ENCODE results near the gene NXPE2. TPM values are rescaled to one million over a fixed set of nuclear protein-coding genes. Genes with fewer than 3 reads are reported as not detected.

The NXPE2 gene
- total RNA-seq, 1 donor from 2014 or later: not detected

GRCh38 chr11:114684636-114685035 lies 6.3 kb downstream of the NXPE2 start:
- intact Hi-C loops (cut with DNase I): no loop called here
- Histone ChIP-seq H3K36me3 (no peaks in the 10 kb centered on the region), H3K4me3 (no peak overlapping the region), H3K27me3 (no peaks in the 10 kb centered on the region), H3K4me1 (peaks cover 2% of the 10 kb centered on the region), H3K9me3 (no peaks in the 10 kb centered on the region), H3K27ac (no peak overlapping the region)
- TF ChIP-seq CTCF (IDR thresholded peaks at IDR 0.05) (no peak), POLR2AphosphoS5 (IDR thresholded peaks at IDR 0.05; ENCODE audit: insufficient read depth in 1 of 2, low read depth in 1 of 2) (no peak), POLR2A (IDR thresholded peaks at IDR 0.05) (no peak)
- DNase-seq (ENCODE audit: extremely low spot score in 2 of 2): no peak

DNA sequence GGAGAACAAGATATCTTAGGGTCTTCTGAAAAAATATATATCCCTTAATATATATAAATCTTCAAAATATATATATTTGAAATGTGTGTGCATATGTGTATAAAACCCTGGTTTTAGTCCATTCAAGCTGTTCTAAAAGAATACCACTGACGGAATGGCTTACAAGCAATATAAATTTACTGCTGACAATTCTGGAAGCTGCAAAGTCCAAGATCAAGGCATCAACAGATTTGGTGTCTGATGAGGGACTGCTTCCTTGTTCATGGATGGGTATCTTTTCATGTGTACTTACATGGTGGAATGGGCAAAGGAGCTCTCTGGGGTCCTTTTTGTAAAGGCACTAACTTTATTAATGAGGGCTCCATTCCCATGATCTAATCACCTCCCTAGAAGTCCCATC lies 6.8 kb downstream of the NXPE2 start:
- TF ChIP-seq CTCF (IDR thresholded peaks at IDR 0.05): no peak
- TF ChIP-seq POLR2AphosphoS5 (IDR thresholded peaks at IDR 0.05; ENCODE audit: insufficient read depth in 1 of 2, low read depth in 1 of 2): no peak
- no peak for TF ChIP-seq POLR2A (IDR thresholded peaks at IDR 0.05)
- no peak overlapping the region for H3K4me3 ChIP-seq
- no peaks in the 10 kb centered on the region for H3K27me3 ChIP-seq
- H3K36me3 ChIP-seq: no peaks in the 10 kb centered on the region
- DNase-seq (ENCODE audit: extremely low spot score in 2 of 2): no peak
- H3K27ac ChIP-seq: no peak overlapping the region
- no peaks in the 10 kb centered on the region for H3K9me3 ChIP-seq
- H3K4me1 ChIP-seq: no peaks in the 10 kb centered on the region
- intact Hi-C loops (cut with DNase I): no loop called here

- no peak for DNase-seq (ENCODE audit: extremely low spot score in 2 of 2)
- no peaks in the 10 kb centered on the region for H3K9me3 ChIP-seq
- H3K27ac ChIP-seq: no peak overlapping the region
- H3K4me3 ChIP-seq: no peak overlapping the region
- H3K4me1 ChIP-seq: no peaks in the 10 kb centered on the region
- H3K27me3 ChIP-seq: no peaks in the 10 kb centered on the region
- TF ChIP-seq POLR2AphosphoS5 (IDR thresholded peaks at IDR 0.05; ENCODE audit: insufficient read depth in 1 of 2, low read depth in 1 of 2) (no peak), CTCF (IDR thresholded peaks at IDR 0.05) (no peak), POLR2A (IDR thresholded peaks at IDR 0.05) (no peak)
- H3K36me3 ChIP-seq: no peaks in the 10 kb centered on the region
- intact Hi-C loops (cut with DNase I): no loop called here
These were observed 27.1 kb downstream of the NXPE2 start for GRCh38 chr11:114705280-114706024.

- Histone ChIP-seq H3K36me3 (no peaks in the 10 kb centered on the region), H3K27ac (no peak overlapping the region), H3K4me1 (no peaks in the 10 kb centered on the region), H3K4me3 (no peak overlapping the region), H3K27me3 (no peaks in the 10 kb centered on the region), H3K9me3 (no peaks in the 10 kb centered on the region)
- intact Hi-C loops (cut with DNase I): no loop called here
- DNase-seq (ENCODE audit: extremely low spot score in 2 of 2): no peak
- no peak for TF ChIP-seq CTCF (IDR thresholded peaks at IDR 0.05)
- TF ChIP-seq POLR2A (IDR thresholded peaks at IDR 0.05): no peak
- TF ChIP-seq POLR2AphosphoS5 (IDR thresholded peaks at IDR 0.05; ENCODE audit: insufficient read depth in 1 of 2, low read depth in 1 of 2): no peak
These were observed 31.6 kb downstream of the NXPE2 start for GRCh38 chr11:114709960-114710359.

DNA sequence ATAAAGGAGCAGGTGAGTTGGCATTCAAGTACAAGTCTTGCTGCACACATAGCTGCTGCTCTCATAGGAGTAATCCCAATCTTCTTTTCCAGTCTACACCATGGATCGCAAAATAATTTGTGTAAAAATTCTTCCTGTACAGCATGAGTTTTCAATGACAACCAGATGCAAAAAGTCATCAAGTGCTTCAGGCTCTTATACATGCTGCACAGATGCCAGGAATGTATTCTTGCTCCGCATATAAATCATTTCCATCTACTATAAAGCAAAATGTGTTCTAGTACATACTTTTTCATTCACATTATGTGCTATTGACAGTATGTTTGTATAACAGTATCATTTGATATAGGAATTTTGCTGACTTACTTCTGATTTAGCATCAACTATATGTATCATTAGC lies 35.4 kb downstream of the NXPE2 start:
- no peak for TF ChIP-seq CTCF (IDR thresholded peaks at IDR 0.05)
- TF ChIP-seq POLR2A (IDR thresholded peaks at IDR 0.05): no peak
- TF ChIP-seq POLR2AphosphoS5 (IDR thresholded peaks at IDR 0.05; ENCODE audit: insufficient read depth in 1 of 2, low read depth in 1 of 2): no peak
- Histone ChIP-seq H3K4me1 (no peaks in the 10 kb centered on the region), H3K9me3 (no peaks in the 10 kb centered on the region), H3K36me3 (no peaks in the 10 kb centered on the region), H3K4me3 (no peak overlapping the region), H3K27me3 (no peaks in the 10 kb centered on the region), H3K27ac (no peak overlapping the region)
- no peak for DNase-seq (ENCODE audit: extremely low spot score in 2 of 2)
- intact Hi-C loops (cut with DNase I): no loop called here
